NCI-H2227 treated with DMSO at 0.1 percent for 48 hours (cell line): ENCODE measurements around the gene KCNAB3.
"Not testable (repeated sequence)": the region's sequence is repeated elsewhere in the genome, so short reads cannot be mapped to it uniquely, and the experiment has no call there.

ENCODE experiments used
- DNase-seq: peaks from one replicate; lab custom pipeline; 2025; lab: John Stamatoyannopoulos, UW

KCNAB3 gene

GRCh38 chr17:7929158-7930023 lies at the start of gene KCNAB3:
Gene KCNAB3 (minus strand): TSS chr17:7929856. CDS start chr17:7929435, 421 bp downstream.
- DNase-seq, result no peak

- DNase-seq, result no peak
Observed at GRCh38 chr17:7977805-7978204, 48.1 kb upstream of the KCNAB3 start.

- no peak for DNase-seq
Observed at GRCh38 chr17:7977039-7977438, 47.4 kb upstream of the KCNAB3 start.

- no peak for DNase-seq
Observed at GRCh38 chr17:7974638-7975131, 45.0 kb upstream of the KCNAB3 start.

GRCh38 chr17:7972131-7972785 lies 42.6 kb upstream of the KCNAB3 start:
- DNase-seq, result no peak

GRCh38 chr17:7971651-7972050 lies 42.0 kb upstream of the KCNAB3 start:
- DNase-seq, result no peak

- no peak for DNase-seq
Observed at GRCh38 chr17:7969433-7969832, 39.8 kb upstream of the KCNAB3 start.

- no peak for DNase-seq
Observed at GRCh38 chr17:7967751-7968150, 38.1 kb upstream of the KCNAB3 start.

GRCh38 chr17:7961421-7961820 lies 31.8 kb upstream of the KCNAB3 start:
- no peak for DNase-seq

- DNase-seq, result no peak
Observed at GRCh38 chr17:7959503-7960253, 30.0 kb upstream of the KCNAB3 start.

GRCh38 chr17:7956228-7956965 lies 26.7 kb upstream of the KCNAB3 start:
- DNase-seq, result no peak

GRCh38 chr17:7955414-7956227 lies 26.0 kb upstream of the KCNAB3 start:
- no peak for DNase-seq

GRCh38 chr17:7953266-7953665 lies 23.6 kb upstream of the KCNAB3 start:
- DNase-seq, result not testable (repeated sequence)

- DNase-seq, result no peak
Observed at GRCh38 chr17:7951143-7951792, 21.6 kb upstream of the KCNAB3 start.

- DNase-seq, result no peak
Observed at GRCh38 chr17:7950578-7950977, 20.9 kb upstream of the KCNAB3 start.

- DNase-seq, result no peak
Observed at GRCh38 chr17:7947651-7948050, 18.0 kb upstream of the KCNAB3 start.

GRCh38 chr17:7946441-7946840 lies 16.8 kb upstream of the KCNAB3 start:
- DNase-seq, result no peak

GRCh38 chr17:7945651-7946050 lies 16.0 kb upstream of the KCNAB3 start:
- no peak for DNase-seq

- DNase-seq, result no peak
Observed at GRCh38 chr17:7944326-7944725, 14.7 kb upstream of the KCNAB3 start.

- DNase-seq, result no peak
Observed at GRCh38 chr17:7943291-7943690, 13.6 kb upstream of the KCNAB3 start.
